Activated naive CD8-positive, alpha-beta T cell treated with anti-CD3 and anti-CD28 coated beads, Interleukin-2, amount 10 ng/mL, durations not matched to agents 7 days and 5 days (primary cell): ENCODE results near the gene RFT1. TPM values are rescaled to one million over a fixed set of nuclear protein-coding genes. Genes with fewer than 3 reads are reported as not detected.
A peak's percentile ranks its signal among the peaks of the same experiment; 100 is the strongest.

Experiments used
- ATAC-seq: fragments of 150-1000 bp; cut with Tn5 transposase; one replicate; pipeline ENCODE4 v1.10.0; 2021; ENCODE audit warnings: low read depth, moderate library complexity
- POLR2A ChIA-PET: fragments of 350-600 bp; sonication (Branson Sonifier 250); formaldehyde crosslinking; loops from one replicate; lab custom pipeline; 2021; ENCODE audit warnings: antibody characterized with exemption; lab: Charles Lee
- DNase-seq: peaks from one replicate; pipeline ENCODE4 v3.0.0; 2021
- H3K27ac Mint-ChIP-seq: one replicate; pipeline ENCODE4 v1.8.0; 2022; ENCODE audit warnings: mild to moderate bottlenecking, mixed read lengths
- H3K27me3 Mint-ChIP-seq: one replicate; pipeline ENCODE4 v1.8.0; 2022; ENCODE audit warnings: mild to moderate bottlenecking, moderate library complexity, mixed read lengths
- H3K36me3 Mint-ChIP-seq: one replicate; pipeline ENCODE4 v1.8.0; 2021; ENCODE audit warnings: mild to moderate bottlenecking, mixed read lengths
- H3K4me1 Mint-ChIP-seq: one replicate; pipeline ENCODE4 v1.8.0; 2021; ENCODE audit warnings: mixed read lengths
- H3K4me3 Mint-ChIP-seq: one replicate; pipeline ENCODE4 v1.8.0; 2022; ENCODE audit warnings: mild to moderate bottlenecking, moderate library complexity, mixed read lengths
- H3K9me3 Mint-ChIP-seq: one replicate; pipeline ENCODE4 v1.8.0; 2021; ENCODE audit warnings: mixed read lengths
- total RNA-seq, 2 experiments: library from RNA; stranded (reverse); gene quantifications; one replicate each; pipeline ENCODE4 v1.2.3, GENCODE V29; 2021

The RFT1 gene
- total RNA-seq, 2 experiments from 2014 or later, result 27.9 to 32.2 TPM

DNA sequence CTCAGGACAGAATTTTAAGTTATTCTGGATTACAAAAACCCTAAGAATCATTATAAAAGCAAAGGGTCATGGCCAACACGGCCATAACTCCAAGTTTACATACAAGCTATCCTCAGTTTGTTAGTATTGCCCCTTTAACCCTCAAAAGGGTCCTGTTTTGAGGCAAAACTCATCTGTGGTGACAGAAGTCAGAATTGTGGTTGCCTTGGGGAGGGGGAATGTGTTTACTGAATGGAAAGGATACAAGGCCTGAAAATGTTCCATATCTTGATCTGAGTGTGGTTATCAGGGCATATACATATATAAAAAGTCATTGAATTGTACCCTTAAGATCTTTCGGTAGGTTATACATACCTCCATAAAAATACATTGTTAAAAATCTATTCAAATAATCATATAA lies 86.5 kb downstream of the RFT1 start:
- peaks cover 4% of the 10 kb centered on the region for H3K36me3 Mint-ChIP-seq
- no peak for ATAC-seq
- POLR2A ChIA-PET, result interaction anchor here (1.0 kb wide), 1 partner anchor 17 kb away, joined by 3 read pairs; no protein-coding TSS in a partner anchor
- H3K4me3 Mint-ChIP-seq, result peak overlapping the region; percentile 92
- peaks cover 38% of the 10 kb centered on the region for H3K4me1 Mint-ChIP-seq
- peak overlapping the region; percentile 15 for H3K27ac Mint-ChIP-seq
- peaks cover 2% of the 10 kb centered on the region for H3K27me3 Mint-ChIP-seq
- H3K9me3 Mint-ChIP-seq, result no peaks in the 10 kb centered on the region
- no peak for DNase-seq

DNA sequence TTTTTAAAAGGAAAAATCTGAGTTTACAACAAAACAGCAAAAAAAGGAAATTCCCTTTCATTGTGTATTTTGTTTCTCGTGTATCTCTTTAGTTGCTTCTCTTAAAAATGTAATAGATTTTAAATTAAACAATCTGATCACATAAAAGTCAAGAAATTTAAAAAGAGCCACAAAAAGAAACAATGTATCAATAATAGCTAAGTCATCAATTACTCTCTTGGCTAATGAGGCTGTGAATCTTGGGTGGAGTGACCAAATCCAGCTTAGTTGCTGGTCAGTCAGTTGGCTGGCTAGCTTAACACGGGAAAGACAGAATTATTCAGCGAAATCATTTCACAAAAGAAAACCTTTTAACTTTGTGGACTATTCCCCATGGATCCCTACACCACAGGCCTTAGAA lies 87.6 kb downstream of the RFT1 start:
- Mint-ChIP-seq H3K36me3 (peaks cover 4% of the 10 kb centered on the region), H3K4me3 (peak overlapping the region; percentile 11), H3K4me1 (peaks cover 42% of the 10 kb centered on the region), H3K27me3 (no peaks in the 10 kb centered on the region), H3K9me3 (no peaks in the 10 kb centered on the region), H3K27ac (no peak overlapping the region)
- no peak for ATAC-seq
- no peak for DNase-seq
- POLR2A ChIA-PET, result no interaction called here

DNA sequence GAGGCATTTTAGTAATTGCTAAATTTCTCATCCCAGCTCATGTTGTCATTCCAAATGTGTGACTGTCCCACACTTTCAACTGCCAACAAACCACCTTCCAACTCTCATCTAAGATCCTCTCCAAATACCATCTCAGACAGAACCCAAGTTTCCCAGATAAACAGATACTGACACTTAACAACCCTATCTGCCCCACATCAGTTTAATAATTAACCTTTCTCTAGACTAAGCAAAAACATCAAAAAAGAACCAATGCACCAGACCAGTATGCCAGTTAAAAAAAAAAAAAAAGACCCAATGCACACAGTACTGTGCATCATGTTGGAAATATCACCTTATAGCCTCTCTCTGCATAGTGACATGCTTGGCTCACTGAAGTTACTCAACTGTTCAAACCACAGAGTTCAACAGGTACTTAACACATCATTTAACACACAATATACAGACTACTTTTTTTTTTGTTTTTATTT lies 89.8 kb downstream of the RFT1 start:
- Mint-ChIP-seq H3K4me3 (no peak overlapping the region), H3K4me1 (peaks cover 49% of the 10 kb centered on the region), H3K9me3 (no peaks in the 10 kb centered on the region), H3K27me3 (no peaks in the 10 kb centered on the region), H3K36me3 (peaks cover 8% of the 10 kb centered on the region), H3K27ac (peak overlapping the region; percentile 14)
- ATAC-seq (no peak), DNase-seq (no peak)
- POLR2A ChIA-PET, result interaction anchor here (0.7 kb wide), 1 partner anchor 97 kb away, joined by 3 read pairs; no protein-coding TSS in a partner anchor

DNA sequence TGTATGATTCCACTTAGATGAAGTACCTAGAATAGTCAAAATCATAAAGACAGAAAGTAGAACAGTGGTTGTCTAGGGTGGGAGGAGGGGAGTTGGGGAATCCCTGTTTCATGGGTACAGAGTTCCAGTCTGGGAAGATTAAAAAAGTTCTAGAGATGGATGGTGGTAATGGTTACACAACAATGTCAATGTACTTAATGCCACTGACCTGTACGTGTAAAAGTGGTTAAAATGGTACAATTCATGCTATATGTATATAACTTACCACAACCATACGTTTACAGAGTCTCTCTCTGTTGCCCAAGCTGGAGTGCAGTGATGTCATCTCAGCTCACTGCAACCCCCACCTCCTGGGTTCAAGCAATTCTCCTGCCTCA lies 90.9 kb downstream of the RFT1 start:
- DNase-seq, result no peak
- POLR2A ChIA-PET, result no interaction called here
- Mint-ChIP-seq H3K27ac (no peak overlapping the region), H3K9me3 (no peaks in the 10 kb centered on the region), H3K4me1 (peaks cover 48% of the 10 kb centered on the region), H3K27me3 (no peaks in the 10 kb centered on the region), H3K4me3 (no peak overlapping the region), H3K36me3 (peaks cover 8% of the 10 kb centered on the region)
- ATAC-seq, result no peak

DNA sequence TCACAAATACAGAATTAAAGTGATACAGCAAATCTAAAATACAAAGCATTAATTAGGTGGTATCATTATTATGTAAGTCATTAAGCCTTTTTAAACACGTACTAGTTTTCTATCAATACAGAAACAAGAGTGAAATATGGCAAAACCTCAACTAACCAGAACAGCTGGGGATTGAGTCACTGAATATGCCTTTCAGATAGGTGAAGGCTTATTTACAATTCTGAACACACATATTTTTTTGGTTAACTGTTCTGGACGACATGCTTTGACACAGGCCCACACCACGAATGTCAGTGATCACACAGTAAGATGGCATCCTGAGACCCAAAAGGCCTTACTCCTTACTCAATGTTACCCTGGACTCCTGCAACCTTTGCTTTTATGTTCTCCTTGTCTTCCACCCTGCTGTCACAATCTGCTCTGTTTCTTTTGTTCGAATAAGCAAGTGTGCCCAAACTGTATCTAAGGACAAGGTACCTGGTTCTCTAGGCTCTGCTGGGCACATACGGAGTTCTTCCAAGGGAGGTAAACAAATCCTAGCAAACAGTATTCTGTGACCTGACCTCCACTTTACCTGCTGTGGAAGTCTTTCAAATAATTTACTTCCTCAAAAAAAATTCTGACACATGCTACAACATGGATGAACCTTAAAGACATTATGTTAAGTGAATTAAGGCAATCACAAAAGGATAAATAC lies 91.4 kb downstream of the RFT1 start:
- POLR2A ChIA-PET, result no interaction called here
- no peak overlapping the region for H3K4me3 Mint-ChIP-seq

More for the DNA sequence above, 91.4 kb downstream of the RFT1 start:
- DNase-seq (no peak), ATAC-seq (no peak)
- H3K4me1 Mint-ChIP-seq, result peaks cover 45% of the 10 kb centered on the region
- no peak overlapping the region for H3K27ac Mint-ChIP-seq
- no peaks in the 10 kb centered on the region for H3K27me3 Mint-ChIP-seq
- no peaks in the 10 kb centered on the region for H3K9me3 Mint-ChIP-seq
- H3K36me3 Mint-ChIP-seq, result peaks cover 8% of the 10 kb centered on the region

Other genes starting within 250 kb of the RFT1 start
- gene STIMATE, start 232.9 kb downstream of the RFT1 start, total RNA-seq, result 10 to 100 TPM; 38.5 to 39.1 TPM
- gene SFMBT1, start 84.4 kb downstream of the RFT1 start, total RNA-seq, result 10 to 100 TPM; 29.5 to 30.8 TPM
- gene PRKCD, start 30.8 kb upstream of the RFT1 start, total RNA-seq, result 10 to 100 TPM; 20.5 TPM
- gene TKT, start 125.6 kb upstream of the RFT1 start, total RNA-seq, result 100 to 1,000 TPM; 204 to 210 TPM
- 10 to 100 TPM; 32.5 to 34.3 TPM for gene DCP1A, start 217.1 kb upstream of the RFT1 start, total RNA-seq